HCT116 (cell line): ENCODE data around the gene KCNAB2. TPM values are rescaled to one million over a fixed set of nuclear protein-coding genes. Genes with fewer than 3 reads are reported as not detected.

Experiments
- ATAC-seq: fragments of 200-7000 bp; cut with Tn5 transposase; 2 replicates; pipeline ENCODE4 v1.9.1; 2020; ENCODE audit warnings: mild to moderate bottlenecking, moderate library complexity
- BruUV-seq: library from RNA; stranded (reverse); fragments of 400-500 nt; replicated peaks from 2 replicates; lab custom pipeline; 2021; lab: Mats Ljungman, UMichigan
- CTCF ChIA-PET: fragments of 300-600 bp; sonication (Branson Sonifier 250); formaldehyde crosslinking; loops from one replicate; lab custom pipeline; 2021; ENCODE audit warnings: antibody characterized with exemption; lab: Charles Lee
- POLR2A ChIA-PET: fragments of 300-600, 350-600 bp; sonication (Branson Sonifier 250); formaldehyde crosslinking; loops from one replicate; lab custom pipeline; 2021; ENCODE audit warnings: antibody characterized with exemption; lab: Charles Lee
- RAD21 ChIA-PET, 2 experiments: fragments of 300-600 bp; sonication (Branson Sonifier 250); formaldehyde crosslinking; loops; one replicate each; lab custom pipeline; 2023; ENCODE audit warnings: low total read pairs in 2 of 2; ENCODE audit not compliant: uncharacterized antibody in 2 of 2, unreplicated experiment in 2 of 2, low non-redundant PET in 1 of 2; lab: Charles Lee
- DNase-seq: peaks from one replicate; pipeline ENCODE4 v3.0.0-alpha.2; 2010; ENCODE audit warnings: low read depth, low spot score
- H2AFZ ChIP-seq: fragments of 200-600 bp; shearing (Covaris generic), sonication (generic); 2 replicates; pipeline ENCODE4 v1.6.1; 2017; ENCODE audit warnings: low read depth, mixed run types, mixed read lengths, antibody characterized with exemption, low read length; ENCODE audit not compliant: poor library complexity, severe bottlenecking
- H3K27ac ChIP-seq: 2 replicates; pipeline ENCODE4 v1.5.1; 2012; ENCODE audit warnings: low read depth, low read length
- H3K27me3 ChIP-seq: fragments of 200-600 bp; sonication (generic); 2 replicates; pipeline ENCODE4 v1.6.1; 2016; ENCODE audit warnings: mixed run types, low read length, mixed read lengths; ENCODE audit not compliant: insufficient read depth
- H3K36me3 ChIP-seq, 2 experiments: fragments of 200-500 bp in 1 of 2; fragments of 200-600 bp in 1 of 2; sonication (Bioruptor generic) in 1 of 2; sonication (generic) in 1 of 2; 2 replicates each; pipeline versions ENCODE4 v1.5.1 to v1.6.1; 2014 to 2016; ENCODE audit warnings: low read length in 2 of 2, inconsistent platforms in 1 of 2, mixed read lengths in 1 of 2, mixed run types in 1 of 2; ENCODE audit not compliant: insufficient read depth in 2 of 2, control insufficient read depth in 1 of 2
- H3K4me1 ChIP-seq, 2 experiments: fragments of 200-600 bp in 1 of 2; sonication (generic) in 1 of 2; 2 replicates each; pipeline versions ENCODE4 v1.5.1 to v1.6.1; 2012 to 2017; ENCODE audit warnings: low read length in 2 of 2, inconsistent platforms in 1 of 2, mild to moderate bottlenecking in 1 of 2, mixed read lengths in 1 of 2, mixed run types in 1 of 2, moderate library complexity in 1 of 2; ENCODE audit not compliant: insufficient read depth in 2 of 2, control insufficient read depth in 1 of 2
- H3K4me2 ChIP-seq: fragments of 200-600 bp; sonication (generic); 2 replicates; pipeline ENCODE4 v1.6.1; 2017; ENCODE audit warnings: mixed run types, low read length, mixed read lengths
- H3K4me3 ChIP-seq, 2 experiments: fragments of 200-600 bp in 1 of 2; sonication (generic) in 1 of 2; replicated peaks in 1 of 2; 2 replicates each; pipeline ENCODE4 v1.5.1; 2011 to 2016; ENCODE audit warnings: low read length in 2 of 2, control low read depth in 1 of 2, low read depth in 1 of 2, mild to moderate bottlenecking in 1 of 2, mixed read lengths in 1 of 2, mixed run types in 1 of 2
- H3K79me2 ChIP-seq: fragments of 200-600 bp; sonication (generic); 2 replicates; pipeline ENCODE4 v1.6.1; 2017; ENCODE audit warnings: mild to moderate bottlenecking, mixed run types, low read length, moderate library complexity, mixed read lengths; ENCODE audit not compliant: insufficient read depth
- H3K9ac ChIP-seq: fragments of 200-600 bp; sonication (generic); 2 replicates; pipeline ENCODE4 v1.6.1; 2016; ENCODE audit warnings: low read length, mixed read lengths
- H3K9me2 ChIP-seq: fragments of 200-600 bp; sonication (generic), shearing (Covaris generic); 2 replicates; pipeline ENCODE4 v1.6.1; 2017; ENCODE audit warnings: mixed run types, mild to moderate bottlenecking, moderate library complexity; ENCODE audit not compliant: insufficient read depth
- H3K9me3 ChIP-seq, 2 experiments: fragments of 200-500 bp in 1 of 2; fragments of 200-600 bp in 1 of 2; sonication (Bioruptor generic) in 1 of 2; sonication (generic) in 1 of 2; 2 replicates each; pipeline ENCODE4 v1.6.1; 2014 to 2017; ENCODE audit warnings: low read length in 2 of 2, mixed read lengths in 2 of 2, inconsistent platforms in 1 of 2, low read depth in 1 of 2, mild to moderate bottlenecking in 1 of 2, mixed run types in 1 of 2, moderate library complexity in 1 of 2; ENCODE audit not compliant: control insufficient read depth in 1 of 2, insufficient read depth in 1 of 2
- H4K20me1 ChIP-seq: fragments of 200-600 bp; sonication (generic), shearing (Covaris generic); 2 replicates; pipeline ENCODE4 v1.6.1; 2017; ENCODE audit warnings: mixed run types, mild to moderate bottlenecking, moderate library complexity; ENCODE audit not compliant: insufficient read depth
- ATF3 ChIP-seq: IDR thresholded peaks from 2 replicates; pipeline ENCODE4 v1.6.1; 2012
- CBX3 ChIP-seq: IDR thresholded peaks from 2 replicates; pipeline ENCODE4 v1.6.1; 2012; ENCODE audit warnings: low read depth
- CEBPB ChIP-seq: IDR thresholded peaks from 2 replicates; pipeline ENCODE4 v1.6.1; 2012; ENCODE audit warnings: low read depth
- CTCF ChIP-seq, 3 experiments: fragments of 200-600 bp in 1 of 3; sonication (generic) in 1 of 3; IDR thresholded peaks in 2 of 3; conservative IDR thresholded peaks in 1 of 3; 2 replicates each; pipeline ENCODE4 v1.5.1; 2012 to 2017; ENCODE audit warnings: low read depth in 2 of 3, low read length in 2 of 3, antibody characterized with exemption in 1 of 3, borderline replicate concordance in 1 of 3, control low read depth in 1 of 3, mild to moderate bottlenecking in 1 of 3, mixed read lengths in 1 of 3, mixed run types in 1 of 3, moderate library complexity in 1 of 3; ENCODE audit not compliant: insufficient read depth in 1 of 3
- ELF1 ChIP-seq: IDR thresholded peaks from 2 replicates; pipeline ENCODE4 v1.6.1; 2012; ENCODE audit warnings: low read depth, borderline replicate concordance
- EZH2 ChIP-seq: fragments of 200-600 bp; sonication (generic); IDR thresholded peaks from 2 replicates; pipeline ENCODE4 v1.6.1; 2017; ENCODE audit warnings: antibody characterized with exemption, mixed run types
- FOSL1 ChIP-seq: IDR thresholded peaks from 2 replicates; pipeline ENCODE4 v1.6.1; 2012; ENCODE audit warnings: low read depth
- JUND ChIP-seq: IDR thresholded peaks from 2 replicates; pipeline ENCODE4 v1.6.1; 2012
- POLR2AphosphoS5 ChIP-seq: IDR thresholded peaks from 2 replicates; pipeline ENCODE4 v1.6.1; 2011; ENCODE audit warnings: mild to moderate bottlenecking, low read depth, low read length, moderate library complexity
- RAD21 ChIP-seq: IDR thresholded peaks from 2 replicates; pipeline ENCODE4 v1.6.1; 2012; ENCODE audit warnings: low read depth, mild to moderate bottlenecking
- intact Hi-C: fragments of 100-400 bp; cut with micrococcal nuclease; formaldehyde crosslinking; loops from 2 replicates; pipeline ENCODE4 v1.10.0; 2022
- total RNA-seq: library from RNA; stranded (reverse); gene quantifications from one replicate; pipeline ENCODE4 v1.2.1, GENCODE V29; 2021; ENCODE audit not compliant: unreplicated experiment
- TF ChIP-seq, protein P1 (sequence below): IDR thresholded peaks from 2 replicates; pipeline ENCODE4 v1.6.1; 2012; ENCODE audit warnings: low read depth

The KCNAB2 gene
- total RNA-seq, 1 experiment from 2014 or later: 18.1 TPM

DNA sequence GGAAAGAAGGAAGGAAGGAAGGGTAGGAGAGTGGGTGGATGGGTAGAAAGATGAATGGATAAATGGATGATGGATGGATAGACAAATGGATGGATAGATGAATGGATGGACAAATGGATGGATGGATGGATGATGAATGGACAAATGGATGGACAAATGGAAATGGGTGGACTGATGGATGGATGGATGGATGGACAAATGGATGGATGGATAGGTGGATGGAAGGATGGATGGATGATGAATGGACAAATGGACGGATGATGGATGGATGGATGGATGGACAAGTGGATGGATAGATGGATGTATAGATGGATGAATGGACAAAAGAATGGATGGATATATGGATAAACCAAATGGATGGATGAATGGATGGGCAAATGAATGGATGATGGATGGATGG is 103.9 kb downstream of the KCNAB2 start (continued):
- TF ChIP-seq, protein P1, sequence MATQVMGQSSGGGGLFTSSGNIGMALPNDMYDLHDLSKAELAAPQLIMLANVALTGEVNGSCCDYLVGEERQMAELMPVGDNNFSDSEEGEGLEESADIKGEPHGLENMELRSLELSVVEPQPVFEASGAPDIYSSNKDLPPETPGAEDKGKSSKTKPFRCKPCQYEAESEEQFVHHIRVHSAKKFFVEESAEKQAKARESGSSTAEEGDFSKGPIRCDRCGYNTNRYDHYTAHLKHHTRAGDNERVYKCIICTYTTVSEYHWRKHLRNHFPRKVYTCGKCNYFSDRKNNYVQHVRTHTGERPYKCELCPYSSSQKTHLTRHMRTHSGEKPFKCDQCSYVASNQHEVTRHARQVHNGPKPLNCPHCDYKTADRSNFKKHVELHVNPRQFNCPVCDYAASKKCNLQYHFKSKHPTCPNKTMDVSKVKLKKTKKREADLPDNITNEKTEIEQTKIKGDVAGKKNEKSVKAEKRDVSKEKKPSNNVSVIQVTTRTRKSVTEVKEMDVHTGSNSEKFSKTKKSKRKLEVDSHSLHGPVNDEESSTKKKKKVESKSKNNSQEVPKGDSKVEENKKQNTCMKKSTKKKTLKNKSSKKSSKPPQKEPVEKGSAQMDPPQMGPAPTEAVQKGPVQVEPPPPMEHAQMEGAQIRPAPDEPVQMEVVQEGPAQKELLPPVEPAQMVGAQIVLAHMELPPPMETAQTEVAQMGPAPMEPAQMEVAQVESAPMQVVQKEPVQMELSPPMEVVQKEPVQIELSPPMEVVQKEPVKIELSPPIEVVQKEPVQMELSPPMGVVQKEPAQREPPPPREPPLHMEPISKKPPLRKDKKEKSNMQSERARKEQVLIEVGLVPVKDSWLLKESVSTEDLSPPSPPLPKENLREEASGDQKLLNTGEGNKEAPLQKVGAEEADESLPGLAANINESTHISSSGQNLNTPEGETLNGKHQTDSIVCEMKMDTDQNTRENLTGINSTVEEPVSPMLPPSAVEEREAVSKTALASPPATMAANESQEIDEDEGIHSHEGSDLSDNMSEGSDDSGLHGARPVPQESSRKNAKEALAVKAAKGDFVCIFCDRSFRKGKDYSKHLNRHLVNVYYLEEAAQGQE: no peak
- TF ChIP-seq ATF3: no peak
- no peak for TF ChIP-seq RAD21
- no peak for TF ChIP-seq CTCF (IDR thresholded peaks at IDR 0.05 in 2 of 3, conservative IDR thresholded peaks at IDR 0.05 in 1 of 3; ENCODE audit: borderline replicate concordance in 1 of 3, insufficient read depth in 1 of 3, low read depth in 2 of 3, low read length in 2 of 3)
- TF ChIP-seq, all 23 proteins: peak for 0

DNA sequence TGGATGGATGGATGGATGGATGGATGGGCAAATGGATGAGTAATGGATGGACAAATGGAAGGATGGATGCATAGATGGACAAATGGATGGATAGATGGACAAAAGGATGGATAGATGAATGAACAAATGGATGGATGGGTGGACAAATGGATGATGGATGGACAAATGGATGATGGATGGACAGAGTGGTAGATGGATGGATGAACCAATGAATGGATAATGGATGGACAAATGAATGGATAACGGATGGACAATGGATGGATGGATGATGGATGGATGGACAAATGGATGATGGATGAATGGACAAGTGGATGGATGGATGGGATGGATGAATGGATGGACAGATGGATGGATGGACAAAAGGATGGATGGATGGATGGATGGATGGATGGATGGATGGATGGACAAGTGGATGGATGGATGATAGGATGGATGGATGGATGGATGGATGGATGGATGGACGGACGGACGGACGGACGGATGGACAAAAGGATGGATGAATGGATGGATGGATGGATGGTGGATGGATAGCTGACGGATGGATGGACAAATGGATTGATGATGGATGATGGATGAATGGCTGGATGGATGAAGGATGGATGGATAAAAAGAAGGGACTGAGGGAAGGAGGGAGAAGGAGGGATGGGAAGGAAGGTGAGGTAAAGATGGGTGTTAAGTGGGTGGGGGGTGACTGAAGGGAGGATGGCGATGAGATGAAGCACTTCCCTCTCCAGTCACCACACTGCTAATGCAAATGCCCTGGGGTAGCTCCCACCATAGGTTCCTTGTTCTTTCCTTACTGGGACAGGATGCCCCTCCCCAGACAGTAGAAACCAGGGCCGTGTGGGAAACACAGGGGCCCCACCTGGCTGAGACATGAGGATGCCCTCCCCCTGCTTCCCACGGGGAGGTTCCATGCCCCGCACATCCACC is 104.6 kb downstream of the KCNAB2 start:
- Histone ChIP-seq H3K27ac (no peak overlapping the region), H3K9me2 (no peaks in the 10 kb centered on the region), H3K27me3 (no peaks in the 10 kb centered on the region), H4K20me1 (no peaks in the 10 kb centered on the region), H2AFZ (no peak overlapping the region), H3K79me2 (no peaks in the 10 kb centered on the region), H3K4me2 (no peak overlapping the region), H3K4me3 (no peak overlapping the region), H3K4me1 (peaks cover 5 to 14% of the 10 kb centered on the region in 2 experiments; a peak in 3 of 4 replicates), H3K9me3 (no peaks in the 10 kb centered on the region), H3K9ac (no peak overlapping the region), H3K36me3 (no peaks in the 10 kb centered on the region)
- no peak for ATAC-seq
- no peak for DNase-seq
- POLR2A ChIA-PET: no interaction called here
- intact Hi-C loops: no loop called here
- no TSS peak for BruUV-seq
- CTCF ChIA-PET: no interaction called here
- RAD21 ChIA-PET: no interaction called here
- TF ChIP-seq JUND (no peak), CBX3 (no peak), RAD21 (no peak), EZH2 (no peak), ELF1 (no peak), FOSL1 (no peak), CEBPB (no peak), POLR2AphosphoS5 (no peak)
- TF ChIP-seq, all 23 proteins: peak for 0
